Mesendoderm (in vitro differentiated cells): ENCODE data around the gene EIF2B2.

Source experiments
- DNase-seq: peaks from one replicate; pipeline ENCODE4 v3.0.0; 2013
- H2AK5ac ChIP-seq: 2 replicates; pipeline ENCODE4 v1.6.1; 2013; ENCODE audit warnings: low read length, inconsistent platforms
- H2BK120ac ChIP-seq: 2 replicates; pipeline ENCODE4 v1.6.1; 2013; ENCODE audit warnings: low read depth, mild to moderate bottlenecking, low read length, moderate library complexity, mixed read lengths
- H2BK15ac ChIP-seq: replicated peaks from 2 replicates; pipeline ENCODE4 v1.6.1; 2013; ENCODE audit warnings: low read depth, mild to moderate bottlenecking, moderate library complexity
- H2BK5ac ChIP-seq: 2 replicates; pipeline ENCODE4 v1.6.1; 2013; ENCODE audit warnings: low read length, inconsistent platforms
- H3K18ac ChIP-seq: 2 replicates; pipeline ENCODE4 v1.6.1; 2013; ENCODE audit warnings: mild to moderate bottlenecking, low read length, mixed read lengths
- H3K23ac ChIP-seq: one replicate; pipeline ENCODE4 v1.6.1; 2013; ENCODE audit warnings: low read length
- H3K27ac ChIP-seq: 2 replicates; pipeline ENCODE4 v1.5.1; 2013; ENCODE audit warnings: low read depth, mild to moderate bottlenecking, inconsistent platforms, low read length, moderate library complexity
- H3K27me3 ChIP-seq: 2 replicates; pipeline ENCODE4 v1.6.1; 2013; ENCODE audit warnings: low read length, control low read depth, mild to moderate bottlenecking, inconsistent platforms; ENCODE audit not compliant: insufficient read depth, poor library complexity
- H3K36me3 ChIP-seq: 2 replicates; pipeline ENCODE4 v1.6.1; 2013; ENCODE audit warnings: low read length, inconsistent platforms; ENCODE audit not compliant: control insufficient read depth, insufficient read depth
- H3K4ac ChIP-seq: one replicate; pipeline ENCODE4 v1.6.1; 2013; ENCODE audit warnings: low read depth, mild to moderate bottlenecking, low read length, moderate library complexity
- H3K4me1 ChIP-seq: 2 replicates; pipeline ENCODE4 v1.6.1; 2013; ENCODE audit warnings: low read depth, low read length, inconsistent platforms; ENCODE audit not compliant: control insufficient read depth
- H3K4me2 ChIP-seq: 2 replicates; pipeline ENCODE4 v1.6.1; 2013; ENCODE audit warnings: low read length
- H3K4me3 ChIP-seq: 2 replicates; pipeline ENCODE4 v1.5.1; 2013; ENCODE audit warnings: mild to moderate bottlenecking, low read length
- H3K56ac ChIP-seq: one replicate; pipeline ENCODE4 v1.6.1; 2013; ENCODE audit warnings: low read length
- H3K79me1 ChIP-seq: 2 replicates; pipeline ENCODE4 v1.6.1; 2013; ENCODE audit warnings: low read length, inconsistent platforms
- H3K79me2 ChIP-seq: 2 replicates; pipeline ENCODE4 v1.6.1; 2013; ENCODE audit warnings: mild to moderate bottlenecking, low read length; ENCODE audit not compliant: control insufficient read depth, insufficient read depth
- H3K9ac ChIP-seq: 2 replicates; pipeline ENCODE4 v1.6.1; 2013; ENCODE audit warnings: low read length, inconsistent platforms
- H4K5ac ChIP-seq: one replicate; pipeline ENCODE4 v1.6.1; 2013; ENCODE audit warnings: low read length
- H4K8ac ChIP-seq: one replicate; pipeline ENCODE4 v1.6.1; 2013; ENCODE audit warnings: low read depth, mild to moderate bottlenecking, control low read depth, low read length, moderate library complexity
- WGBS: extraction: QIAGEN DNeasy Blood & Tissue Kit; methylation state at CpG from one replicate; pipeline ENCODE4 v1.1.7; 2013; ENCODE audit warnings: low lambda C conversion rate, missing lambda C conversion rate; ENCODE audit not compliant: insufficient coverage; ENCODE audit errors: extremely low coverage; 5-methylcytosine and 5-hydroxymethylcytosine counted together

EIF2B2 gene

DNA sequence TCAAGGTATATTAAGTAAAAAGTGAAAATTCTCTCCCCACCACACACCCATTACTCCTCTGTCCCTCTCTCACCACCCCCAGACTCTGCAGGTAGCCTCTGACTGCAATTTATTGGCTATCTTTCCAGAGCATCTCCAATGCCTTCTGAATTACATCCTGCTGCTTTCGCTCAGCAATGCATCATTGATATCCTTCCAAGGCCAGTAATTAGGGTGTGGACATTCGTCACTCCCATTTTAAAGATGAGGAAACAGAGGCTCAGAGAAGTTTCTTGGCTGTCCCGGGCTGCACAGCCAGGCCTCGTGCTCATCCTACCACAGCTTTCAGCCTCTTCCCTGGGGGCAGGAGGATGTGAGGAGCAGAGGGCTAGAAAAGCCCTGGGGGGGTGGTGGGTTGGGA, 23.7 kb upstream of the EIF2B2 start:
- H3K36me3 ChIP-seq, result no peaks in the 10 kb centered on the region
- peaks cover 29% of the 10 kb centered on the region for H3K4me1 ChIP-seq
- no peaks in the 10 kb centered on the region for H3K27me3 ChIP-seq
- H4K8ac ChIP-seq, result no peak overlapping the region
- no peak overlapping the region for H3K9ac ChIP-seq
- H3K27ac ChIP-seq, result no peak overlapping the region
- H2BK5ac ChIP-seq, result peak overlapping the region; percentile 84
- no CpG with 5 or more reads among the region's 4 CpGs for WGBS
- no peak overlapping the region for H3K18ac ChIP-seq
- H2BK15ac ChIP-seq, result no peak overlapping the region
- no peaks in the 10 kb centered on the region for H3K79me2 ChIP-seq
- H3K23ac ChIP-seq, result no peak overlapping the region
- no peaks in the 10 kb centered on the region for H3K79me1 ChIP-seq
- no peak overlapping the region for H3K4me3 ChIP-seq
- H2AK5ac ChIP-seq, result peak overlapping the region; percentile 98
- H4K5ac ChIP-seq, result no peak overlapping the region
- H3K4me2 ChIP-seq, result no peak overlapping the region
- no peak for DNase-seq
- H3K4ac ChIP-seq, result peak overlapping the region; percentile 6
- H3K56ac ChIP-seq, result peak overlapping the region; percentile 80
- H2BK120ac ChIP-seq, result no peak overlapping the region

DNA sequence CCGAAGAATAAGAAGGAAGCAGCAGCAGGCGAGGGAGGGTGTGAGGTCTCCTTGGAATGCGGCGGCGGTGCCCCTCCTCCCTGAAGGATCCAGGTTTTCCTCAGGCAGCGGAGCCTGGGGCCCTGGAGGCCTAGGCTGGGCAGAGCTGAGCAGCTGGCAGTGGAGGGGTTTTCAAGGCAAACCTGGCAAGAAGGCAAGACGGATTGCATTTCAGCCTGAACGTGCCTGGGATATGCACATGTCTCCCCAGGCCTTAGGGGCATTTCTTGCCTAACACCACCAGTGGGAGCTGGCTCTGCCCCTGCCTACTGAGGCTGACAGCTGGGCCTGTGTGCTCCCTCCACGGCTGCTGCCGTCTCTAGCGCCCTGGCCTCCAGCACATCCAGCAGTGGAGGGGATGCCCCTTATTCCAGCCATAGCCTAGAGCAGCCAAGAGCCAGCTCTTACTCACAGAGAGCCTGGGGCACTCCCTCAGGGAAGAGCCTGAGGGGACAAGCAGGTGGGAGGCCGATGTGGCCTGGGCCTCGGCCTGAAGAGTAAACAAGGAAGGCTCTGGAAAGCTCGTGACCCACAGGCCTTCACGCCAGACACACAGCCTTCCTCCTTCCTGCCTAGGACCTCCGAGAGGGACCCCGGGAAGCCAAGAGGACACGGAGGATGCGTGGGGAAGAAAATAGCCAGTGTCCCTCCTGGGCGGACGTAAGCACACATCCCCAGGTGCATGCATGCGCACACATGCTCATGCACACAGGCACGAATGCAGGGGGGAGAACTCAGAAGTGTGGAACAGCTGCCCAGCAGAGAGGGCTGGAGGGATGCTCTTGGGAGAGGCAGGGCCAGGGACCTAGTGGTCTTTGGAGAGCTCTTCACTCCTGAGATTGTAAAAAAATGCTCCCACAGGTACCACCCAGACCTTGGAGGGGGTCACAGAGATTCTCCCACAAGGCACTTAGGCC, 23.0 kb upstream of the EIF2B2 start:
- no peaks in the 10 kb centered on the region for H3K79me2 ChIP-seq
- H3K4me1 ChIP-seq, result peaks cover 25% of the 10 kb centered on the region
- peak overlapping the region; percentile 6 for H3K4ac ChIP-seq
- H3K27me3 ChIP-seq, result no peaks in the 10 kb centered on the region
- H3K18ac ChIP-seq, result peak overlapping the region; percentile 1
- no peak overlapping the region for H3K4me2 ChIP-seq
- H3K36me3 ChIP-seq, result no peaks in the 10 kb centered on the region
- H2BK15ac ChIP-seq, result no peak overlapping the region
- H2AK5ac ChIP-seq, result peak overlapping the region; percentile 88
- H2BK5ac ChIP-seq, result peak overlapping the region; percentile 81
- H3K56ac ChIP-seq, result peak overlapping the region; percentile 80
- H3K79me1 ChIP-seq, result no peaks in the 10 kb centered on the region
- no peak overlapping the region for H3K4me3 ChIP-seq
- peak; percentile 92 for DNase-seq
- peak overlapping the region; percentile 48 for H3K23ac ChIP-seq
- H3K27ac ChIP-seq, result peak overlapping the region; percentile 22
- H4K5ac ChIP-seq, result no peak overlapping the region
- peak overlapping the region; percentile 21 for H3K9ac ChIP-seq
- H2BK120ac ChIP-seq, result no peak overlapping the region
- no peak overlapping the region for H4K8ac ChIP-seq
- WGBS, result no CpG with 5 or more reads among the region's 23 CpGs

DNA sequence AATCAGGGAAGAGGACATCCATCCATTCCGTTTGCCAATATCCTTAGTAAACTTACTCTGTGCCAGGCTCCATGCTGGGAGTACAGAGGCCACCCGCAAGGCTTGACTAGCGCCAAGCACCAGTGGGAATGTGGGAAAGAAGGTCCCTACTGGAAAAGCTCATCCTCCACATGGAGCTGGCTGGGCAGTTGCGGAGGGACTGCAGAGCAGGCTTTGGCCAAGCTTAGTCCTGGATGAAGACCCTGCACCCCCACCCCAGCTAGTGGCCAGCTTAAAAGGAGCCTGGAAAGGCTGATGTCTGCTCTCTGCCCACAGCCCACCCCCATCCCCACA, 22.4 kb upstream of the EIF2B2 start:
- Histone ChIP-seq H3K4me1 (peaks cover 26% of the 10 kb centered on the region), H3K4me2 (no peak overlapping the region), H3K56ac (peak overlapping the region; percentile 80), H3K23ac (peak overlapping the region; percentile 48), H3K36me3 (no peaks in the 10 kb centered on the region), H3K79me2 (no peaks in the 10 kb centered on the region), H3K9ac (peak overlapping the region; percentile 16), H3K4me3 (no peak overlapping the region), H3K79me1 (no peaks in the 10 kb centered on the region), H2BK120ac (no peak overlapping the region), H2AK5ac (peak overlapping the region; percentile 28), H2BK15ac (no peak overlapping the region), H3K27me3 (no peaks in the 10 kb centered on the region), H3K4ac (peak overlapping the region; percentile 6), H2BK5ac (peak overlapping the region; percentile 3), H3K27ac (peak overlapping the region; percentile 22), H4K8ac (no peak overlapping the region), H3K18ac (no peak overlapping the region), H4K5ac (no peak overlapping the region)
- no peak for DNase-seq
- WGBS, result no CpG with 5 or more reads among the region's 4 CpGs

DNA sequence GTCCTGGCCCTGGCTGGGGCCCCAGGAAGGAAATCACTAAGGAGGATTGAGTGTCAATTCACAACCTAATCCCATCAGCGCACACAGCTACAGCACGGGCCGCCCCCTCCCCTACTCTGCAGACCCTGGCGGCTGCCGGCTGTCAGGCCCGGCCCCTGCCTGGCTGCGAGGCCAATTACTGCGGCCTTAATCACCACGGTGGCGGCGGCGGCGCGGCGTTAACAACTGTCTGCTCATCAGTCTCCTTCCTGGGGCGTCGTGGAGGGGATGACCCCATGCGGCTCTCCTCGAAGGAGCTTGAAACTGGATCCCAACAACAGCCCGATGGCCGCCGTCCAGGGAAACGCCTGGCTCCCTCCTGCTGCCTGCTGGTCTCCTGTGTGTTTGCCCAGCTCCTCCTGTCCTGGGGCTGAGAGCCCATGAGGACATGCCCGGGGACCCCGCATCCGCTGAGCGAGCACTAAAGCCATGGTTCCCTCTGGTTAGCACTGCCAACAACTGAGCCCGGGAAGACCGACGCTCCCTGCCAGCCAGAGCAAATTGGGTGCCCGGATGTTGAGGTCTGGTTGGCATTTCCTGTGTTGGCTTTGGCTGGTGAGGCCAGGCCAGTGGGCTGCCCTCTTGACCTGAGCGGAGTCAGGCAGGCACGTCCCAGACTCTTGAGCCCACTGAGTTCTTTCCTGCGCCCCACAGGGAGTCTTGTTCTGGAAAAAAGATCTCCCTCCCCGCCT, 21.8 kb upstream of the EIF2B2 start:
- Histone ChIP-seq H3K4me2 (no peak overlapping the region), H3K27ac (peak overlapping the region; percentile 27)
- WGBS, result no CpG with 5 or more reads among the region's 35 CpGs

DNA sequence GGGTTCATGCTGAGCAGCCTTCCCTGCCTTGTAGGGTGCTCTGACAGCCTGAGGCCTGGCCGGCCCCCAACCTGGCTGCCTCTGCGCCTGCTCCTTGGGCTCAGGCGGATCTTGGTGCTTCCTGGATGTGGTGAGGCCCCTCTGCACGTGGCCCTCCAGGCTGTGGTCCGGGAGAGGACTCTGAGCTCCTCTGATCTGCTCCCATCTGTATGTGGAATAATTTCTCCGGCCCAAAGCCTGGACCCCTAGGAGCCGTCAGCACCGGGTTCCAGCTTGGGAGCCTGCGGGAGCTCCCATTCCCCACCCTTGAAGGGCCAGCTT, 21.3 kb upstream of the EIF2B2 start:
- H2AK5ac ChIP-seq, result peak overlapping the region; percentile 35
- H3K27ac ChIP-seq, result peak overlapping the region; percentile 27
- H3K4me1 ChIP-seq, result peaks cover 26% of the 10 kb centered on the region
- no peak overlapping the region for H3K4me2 ChIP-seq
- WGBS, result no CpG with 5 or more reads among the region's 9 CpGs
- peak overlapping the region; percentile 59 for H4K5ac ChIP-seq
- peak overlapping the region; percentile 1 for H3K4ac ChIP-seq
- DNase-seq, result no peak
- H3K4me3 ChIP-seq, result no peak overlapping the region
- peak overlapping the region; percentile 7 for H3K18ac ChIP-seq
- H2BK15ac ChIP-seq, result no peak overlapping the region
- H3K56ac ChIP-seq, result peak overlapping the region; percentile 84
- H3K36me3 ChIP-seq, result no peaks in the 10 kb centered on the region
- H2BK120ac ChIP-seq, result no peak overlapping the region
- no peaks in the 10 kb centered on the region for H3K79me2 ChIP-seq
- peak overlapping the region; percentile 26 for H3K9ac ChIP-seq
- peak overlapping the region; percentile 85 for H2BK5ac ChIP-seq
- H3K27me3 ChIP-seq, result no peaks in the 10 kb centered on the region
- H3K23ac ChIP-seq, result no peak overlapping the region
- no peak overlapping the region for H4K8ac ChIP-seq
- H3K79me1 ChIP-seq, result no peaks in the 10 kb centered on the region

More for the DNA sequence above, 21.8 kb upstream of the EIF2B2 start:
- H3K4me1 ChIP-seq, result peaks cover 26% of the 10 kb centered on the region
- H3K4me3 ChIP-seq, result no peak overlapping the region
- DNase-seq, result peak; percentile 90
- H3K9ac ChIP-seq, result peak overlapping the region; percentile 26
- H3K36me3 ChIP-seq, result no peaks in the 10 kb centered on the region
- H3K23ac ChIP-seq, result peak overlapping the region; percentile 91
- peak overlapping the region; percentile 7 for H3K18ac ChIP-seq
- no peaks in the 10 kb centered on the region for H3K27me3 ChIP-seq
- H3K79me1 ChIP-seq, result no peaks in the 10 kb centered on the region
- no peak overlapping the region for H2BK15ac ChIP-seq
- H2BK5ac ChIP-seq, result peak overlapping the region; percentile 85
- H4K5ac ChIP-seq, result peak overlapping the region; percentile 59
- peak overlapping the region; percentile 1 for H3K4ac ChIP-seq
- H4K8ac ChIP-seq, result no peak overlapping the region
- H3K56ac ChIP-seq, result peak overlapping the region; percentile 84
- no peaks in the 10 kb centered on the region for H3K79me2 ChIP-seq
- peak overlapping the region; percentile 35 for H2AK5ac ChIP-seq
- H2BK120ac ChIP-seq, result no peak overlapping the region
